ENCODE data around the gene PARD3B. TPM values are rescaled to one million over a fixed set of nuclear protein-coding genes. Genes with fewer than 3 reads are reported as not detected.

The PARD3B gene
- total RNA-seq, 1 donor = 53.1 TPM

DNA sequence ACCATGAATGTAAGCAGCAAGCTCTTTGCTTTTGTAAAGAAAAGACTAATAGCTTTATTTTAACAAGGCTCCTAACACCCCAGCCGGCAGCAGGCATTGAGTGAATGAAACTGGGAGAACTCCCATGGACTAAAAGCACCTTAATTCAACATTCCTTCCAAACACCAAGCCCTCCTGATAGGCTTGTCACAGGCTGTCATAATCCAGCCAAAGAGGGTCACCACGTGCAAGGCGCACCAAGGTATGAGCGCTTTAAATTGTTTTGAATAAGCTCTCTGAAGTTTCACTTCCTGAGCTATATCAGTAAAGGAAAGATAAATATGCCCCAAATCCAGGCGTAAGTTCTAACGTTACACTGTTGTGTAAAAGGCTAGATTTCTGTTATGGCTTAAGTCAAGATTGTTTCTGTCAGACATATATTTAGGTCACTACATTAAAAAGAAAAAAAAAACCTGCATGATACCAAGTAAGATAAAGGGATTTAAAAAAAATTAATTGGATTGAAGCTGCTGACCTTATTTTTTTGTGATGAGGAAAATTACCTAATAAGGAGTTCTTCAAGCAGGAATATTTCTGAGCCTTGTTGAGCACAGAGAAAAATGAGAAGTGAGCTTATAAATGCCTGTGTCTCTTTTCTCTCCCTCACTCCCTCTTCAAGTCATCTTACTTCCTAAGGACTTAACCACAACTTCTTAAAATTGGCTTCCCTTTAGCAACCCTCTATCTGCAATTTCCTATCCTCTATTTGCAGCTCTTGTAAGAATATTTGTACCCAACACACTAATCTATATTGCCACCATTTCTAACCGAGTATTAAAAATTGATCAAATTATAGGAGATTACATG lies 1000.9 kb downstream of the PARD3B start:
- TF ChIP-seq, protein P1, sequence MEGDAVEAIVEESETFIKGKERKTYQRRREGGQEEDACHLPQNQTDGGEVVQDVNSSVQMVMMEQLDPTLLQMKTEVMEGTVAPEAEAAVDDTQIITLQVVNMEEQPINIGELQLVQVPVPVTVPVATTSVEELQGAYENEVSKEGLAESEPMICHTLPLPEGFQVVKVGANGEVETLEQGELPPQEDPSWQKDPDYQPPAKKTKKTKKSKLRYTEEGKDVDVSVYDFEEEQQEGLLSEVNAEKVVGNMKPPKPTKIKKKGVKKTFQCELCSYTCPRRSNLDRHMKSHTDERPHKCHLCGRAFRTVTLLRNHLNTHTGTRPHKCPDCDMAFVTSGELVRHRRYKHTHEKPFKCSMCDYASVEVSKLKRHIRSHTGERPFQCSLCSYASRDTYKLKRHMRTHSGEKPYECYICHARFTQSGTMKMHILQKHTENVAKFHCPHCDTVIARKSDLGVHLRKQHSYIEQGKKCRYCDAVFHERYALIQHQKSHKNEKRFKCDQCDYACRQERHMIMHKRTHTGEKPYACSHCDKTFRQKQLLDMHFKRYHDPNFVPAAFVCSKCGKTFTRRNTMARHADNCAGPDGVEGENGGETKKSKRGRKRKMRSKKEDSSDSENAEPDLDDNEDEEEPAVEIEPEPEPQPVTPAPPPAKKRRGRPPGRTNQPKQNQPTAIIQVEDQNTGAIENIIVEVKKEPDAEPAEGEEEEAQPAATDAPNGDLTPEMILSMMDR (IDR thresholded peaks at IDR 0.05; ENCODE audit: insufficient read depth, low read depth, low read length) = no peak
- DNase-seq (ENCODE audit: low read depth) = peak; percentile 10
- no peak overlapping the region for H3K4me3 ChIP-seq (ENCODE audit: low read depth, low read length)

- DNase-seq (ENCODE audit: low read depth) = no peak
- H3K4me3 ChIP-seq (ENCODE audit: low read depth, low read length) = no peak overlapping the region
- TF ChIP-seq, protein P1 (IDR thresholded peaks at IDR 0.05; ENCODE audit: insufficient read depth, low read depth, low read length) = no peak
These were observed 1010.4 kb downstream of the PARD3B start for GRCh38 chr2:205555566-205556230.

DNA sequence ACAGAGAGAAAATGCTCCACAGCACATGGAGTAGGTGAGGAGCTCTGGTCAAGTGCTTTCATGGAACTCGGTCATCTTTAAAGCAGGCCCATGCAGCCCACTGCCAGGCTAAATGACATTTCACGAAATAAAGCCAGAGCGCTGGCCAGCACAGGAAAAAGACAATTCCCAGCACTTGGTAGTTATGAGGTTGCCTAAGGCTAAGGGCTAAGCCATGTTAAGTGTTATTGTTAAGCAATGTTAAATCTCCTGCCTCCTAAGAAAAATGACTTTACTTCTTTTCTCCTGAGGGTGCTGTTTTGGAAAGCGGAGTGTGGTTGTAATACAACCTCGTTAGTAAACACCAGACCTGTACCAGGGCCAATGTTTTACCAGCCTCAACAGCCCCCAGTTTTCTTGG lies 1011.1 kb downstream of the PARD3B start:
- no peak for DNase-seq (ENCODE audit: low read depth)
- TF ChIP-seq, protein P1 (IDR thresholded peaks at IDR 0.05; ENCODE audit: insufficient read depth, low read depth, low read length) = no peak
- no peak overlapping the region for H3K4me3 ChIP-seq (ENCODE audit: low read depth, low read length)

GRCh38 chr2:205556841-205557539 lies 1011.7 kb downstream of the PARD3B start:
- DNase-seq (ENCODE audit: low read depth) = no peak
- H3K4me3 ChIP-seq (ENCODE audit: low read depth, low read length) = no peak overlapping the region
- TF ChIP-seq, protein P1 (IDR thresholded peaks at IDR 0.05; ENCODE audit: insufficient read depth, low read depth, low read length) = no peak

- TF ChIP-seq, protein P1 (IDR thresholded peaks at IDR 0.05; ENCODE audit: insufficient read depth, low read depth, low read length) = no peak
- H3K4me3 ChIP-seq (ENCODE audit: low read depth, low read length) = no peak overlapping the region
These were observed 1012.6 kb downstream of the PARD3B start for GRCh38 chr2:205557873-205558272.

GRCh38 chr2:205561441-205561840 lies 1016.2 kb downstream of the PARD3B start:
- TF ChIP-seq, protein P1 (IDR thresholded peaks at IDR 0.05; ENCODE audit: insufficient read depth, low read depth, low read length) = no peak
- no peak overlapping the region for H3K4me3 ChIP-seq (ENCODE audit: low read depth, low read length)

More at GRCh38 chr2:205557873-205558272, 1012.6 kb downstream of the PARD3B start:
- no peak for DNase-seq (ENCODE audit: low read depth)

More at GRCh38 chr2:205561441-205561840, 1016.2 kb downstream of the PARD3B start:
- DNase-seq (ENCODE audit: low read depth) = no peak
